Neural crest cell (in vitro differentiated cells): Measurements from ENCODE around the gene DIS3L2. TPM values are rescaled to one million over a fixed set of nuclear protein-coding genes. Genes with fewer than 3 reads are reported as not detected.
"Not testable (repeated sequence)": the region's sequence is repeated elsewhere in the genome, so short reads cannot be mapped to it uniquely, and the experiment has no call there.

Experiments
- DNase-seq: peaks from one replicate; pipeline ENCODE4 v3.0.0; 2021; ENCODE audit warnings: low read depth, mixed read lengths, low spot score
- H3K27ac Mint-ChIP-seq: one replicate; pipeline ENCODE4 v1.8.0; 2021; ENCODE audit warnings: mild to moderate bottlenecking, mixed read lengths; ENCODE audit not compliant: unreplicated experiment
- H3K27me3 Mint-ChIP-seq: 2 replicates; pipeline ENCODE4 v1.8.0; 2021; ENCODE audit warnings: low read depth, mild to moderate bottlenecking, mixed read lengths
- H3K36me3 Mint-ChIP-seq: 2 replicates; pipeline ENCODE4 v1.8.0; 2021; ENCODE audit warnings: low read depth, mild to moderate bottlenecking, mixed read lengths
- H3K4me1 Mint-ChIP-seq: 2 replicates; pipeline ENCODE4 v1.8.0; 2021; ENCODE audit warnings: mixed read lengths
- H3K4me3 Mint-ChIP-seq: one replicate; pipeline ENCODE4 v1.8.0; 2021; ENCODE audit warnings: mild to moderate bottlenecking, mixed read lengths
- H3K9me3 Mint-ChIP-seq: 2 replicates; pipeline ENCODE4 v1.8.0; 2021; ENCODE audit warnings: mixed read lengths
- CTCF ChIP-seq: fragments of 200-600 bp; sonication (generic); conservative IDR thresholded peaks from 2 replicates; pipeline ENCODE4 v1.5.0; 2021; ENCODE audit warnings: antibody characterized with exemption, mild to moderate bottlenecking
- total RNA-seq: library from RNA; stranded (reverse); gene quantifications from 2 replicates; pipeline ENCODE4 v1.2.1, GENCODE V29; 2021

DIS3L2 gene
- total RNA-seq, 1 donor from 2014 or later = 51.9 TPM

GRCh38 chr2:232369126-232369951 is 407.8 kb downstream of the DIS3L2 start:
- Mint-ChIP-seq H3K9me3 (no peaks in the 10 kb centered on the region), H3K4me1 (peaks cover 20% of the 10 kb centered on the region), H3K36me3 (no peaks in the 10 kb centered on the region), H3K27ac (peak overlapping the region; percentile 81), H3K27me3 (no peaks in the 10 kb centered on the region), H3K4me3 (no peak overlapping the region)
- no peak for TF ChIP-seq CTCF
- DNase-seq = no peak

GRCh38 chr2:232370007-232370406 is 408.5 kb downstream of the DIS3L2 start:
- not testable (repeated sequence) for H3K9me3 Mint-ChIP-seq, H3K36me3 Mint-ChIP-seq, H3K4me3 Mint-ChIP-seq, H3K27me3 Mint-ChIP-seq, DNase-seq
- Mint-ChIP-seq H3K27ac (peak overlapping the region; percentile 81), H3K4me1 (peaks cover 20% of the 10 kb centered on the region)

- H3K4me3 Mint-ChIP-seq = no peak overlapping the region
- peaks cover 14% of the 10 kb centered on the region for H3K4me1 Mint-ChIP-seq
- H3K9me3 Mint-ChIP-seq = no peaks in the 10 kb centered on the region
- H3K27ac Mint-ChIP-seq = no peak overlapping the region
- H3K36me3 Mint-ChIP-seq = no peaks in the 10 kb centered on the region
- H3K27me3 Mint-ChIP-seq = no peaks in the 10 kb centered on the region
- no peak for TF ChIP-seq CTCF
- DNase-seq = no peak
These were observed 411.0 kb downstream of the DIS3L2 start for GRCh38 chr2:232372231-232373208.

GRCh38 chr2:232374356-232374755 is 412.8 kb downstream of the DIS3L2 start:
- H3K27ac Mint-ChIP-seq = no peak overlapping the region
- peaks cover 6% of the 10 kb centered on the region for H3K4me1 Mint-ChIP-seq
- no peak overlapping the region for H3K4me3 Mint-ChIP-seq
- DNase-seq = no peak
- no peak for TF ChIP-seq CTCF
- H3K36me3 Mint-ChIP-seq = no peaks in the 10 kb centered on the region
- no peaks in the 10 kb centered on the region for H3K9me3 Mint-ChIP-seq
- peaks cover 2% of the 10 kb centered on the region for H3K27me3 Mint-ChIP-seq

- Mint-ChIP-seq H3K9me3 (no peaks in the 10 kb centered on the region), H3K4me1 (peaks cover 1% of the 10 kb centered on the region), H3K27ac (no peak overlapping the region)
These were observed 413.7 kb downstream of the DIS3L2 start for GRCh38 chr2:232375164-232375563.

More at GRCh38 chr2:232375164-232375563, 413.7 kb downstream of the DIS3L2 start:
- Mint-ChIP-seq H3K4me3 (no peak overlapping the region), H3K36me3 (no peaks in the 10 kb centered on the region), H3K27me3 (peaks cover 2% of the 10 kb centered on the region)
- TF ChIP-seq CTCF = no peak
- no peak for DNase-seq
